ENCODE measurements around the gene SAMD11.
"Not testable (repeated sequence)": the region's sequence is repeated elsewhere in the genome, so short reads cannot be mapped to it uniquely, and the experiment has no call there.

Gene SAMD11

DNA sequence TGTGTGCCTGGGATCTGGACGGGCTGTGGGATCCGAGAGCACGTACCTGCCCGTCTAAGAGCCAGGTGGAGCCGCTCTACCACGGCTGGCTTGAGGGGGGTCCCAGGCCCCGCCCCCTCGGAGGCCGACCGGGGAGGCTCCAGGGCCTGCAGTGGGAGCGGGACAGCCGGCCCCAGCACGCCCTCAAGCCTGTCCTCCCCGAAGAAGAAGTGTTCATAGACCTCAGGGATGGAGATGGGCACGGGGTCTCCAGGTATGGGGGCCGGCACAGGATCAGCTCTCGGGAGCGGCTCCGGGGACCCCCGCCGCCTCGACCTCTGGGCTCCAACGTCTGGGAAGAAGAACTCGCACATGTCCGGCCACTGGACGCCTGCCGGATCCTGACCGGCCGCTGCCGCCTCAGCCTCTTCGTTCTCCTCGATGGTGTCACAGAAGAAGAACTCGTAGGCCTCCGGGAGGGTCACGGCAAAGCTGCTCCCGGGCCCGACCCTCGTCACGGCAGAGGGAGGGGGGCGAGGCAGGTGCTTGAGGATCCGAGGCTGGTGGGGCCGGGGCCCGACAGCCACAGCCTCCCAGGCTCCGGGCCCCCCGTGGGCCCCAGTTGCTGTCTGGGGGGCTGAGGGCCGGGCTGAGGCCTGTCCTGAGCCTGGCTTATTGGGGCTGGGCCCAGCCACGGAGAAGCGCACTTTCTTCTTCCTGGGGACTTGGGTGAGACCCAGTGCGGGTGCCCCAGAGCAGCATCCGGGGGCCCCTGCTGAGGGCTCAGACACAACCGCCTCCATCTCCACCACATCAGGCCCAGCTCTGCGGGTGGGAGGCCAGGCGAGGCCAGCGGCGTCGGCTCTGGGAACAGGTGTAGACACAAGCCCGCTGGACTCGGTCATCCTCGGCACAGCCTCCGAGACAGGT is 55.4 kb downstream of the SAMD11 start:
- DNase-seq (ENCODE audit: low spot score): no peak

GRCh38 chr1:979744-980072 is 56.0 kb downstream of the SAMD11 start:
- no peak for DNase-seq (ENCODE audit: low spot score)

DNA sequence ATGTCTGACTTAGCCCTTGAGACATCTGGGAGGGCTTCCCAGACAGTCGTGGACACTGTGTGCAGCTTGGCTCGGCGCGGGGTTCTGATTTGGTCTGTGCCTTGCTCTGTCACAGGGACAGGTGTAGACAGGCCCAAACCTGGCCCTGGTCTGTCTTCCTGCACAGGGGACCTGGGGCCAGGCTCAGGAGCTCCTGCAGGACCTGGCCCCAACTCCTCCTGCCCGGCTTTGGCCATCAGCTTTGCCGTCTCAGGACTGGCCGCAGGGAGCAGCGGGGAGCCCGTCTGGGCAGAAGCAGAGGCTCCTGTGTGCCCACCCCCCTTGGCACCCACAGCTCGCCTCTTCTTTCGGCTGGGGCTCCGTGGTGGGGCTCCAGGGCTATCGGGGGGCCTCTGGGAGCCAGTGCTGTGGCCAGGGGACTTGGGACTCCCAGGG is 56.4 kb downstream of the SAMD11 start:
- DNase-seq (ENCODE audit: low spot score): no peak

- DNase-seq (ENCODE audit: low spot score): no peak
These were observed 57.1 kb downstream of the SAMD11 start for GRCh38 chr1:980602-981395.

GRCh38 chr1:981491-981954 is 57.8 kb downstream of the SAMD11 start:
- DNase-seq (ENCODE audit: low spot score): no peak

DNA sequence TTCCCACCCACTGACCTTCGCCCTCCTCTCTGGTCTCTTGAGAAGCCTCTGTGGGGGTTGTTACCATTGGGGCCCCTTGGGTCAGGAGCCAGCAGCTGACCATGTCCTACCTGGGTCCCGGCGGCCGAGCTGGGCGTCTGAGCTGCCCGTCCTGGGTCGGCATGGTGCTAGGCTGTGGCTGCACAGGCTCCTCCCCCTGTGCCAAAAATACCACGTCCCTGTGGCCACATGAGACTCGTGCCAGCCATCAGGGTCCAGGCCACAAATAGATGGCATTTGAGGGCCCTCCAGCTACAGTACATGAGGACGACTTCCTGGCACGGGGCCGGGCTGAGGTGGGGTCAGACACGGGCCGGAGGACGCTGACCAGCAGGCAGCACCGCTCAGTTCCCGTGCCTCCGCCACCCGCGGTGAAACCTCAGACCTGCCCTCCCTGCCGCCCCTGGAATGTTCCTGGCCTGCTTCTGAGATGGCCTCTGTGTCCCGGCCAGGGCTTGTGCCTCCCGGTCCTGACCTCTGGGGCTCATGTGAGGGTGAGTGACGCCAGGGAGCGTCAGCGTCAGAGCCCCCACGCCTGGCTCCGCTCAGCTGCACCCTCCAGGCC is 58.3 kb downstream of the SAMD11 start, which contains the start of gene PERM1:
TSS of gene PERM1 (minus strand) at position 139 of the 604 bp plus-strand sequence. CDS start 1,064 bp downstream, outside the sequence.
- DNase-seq (ENCODE audit: low spot score): no peak

DNA sequence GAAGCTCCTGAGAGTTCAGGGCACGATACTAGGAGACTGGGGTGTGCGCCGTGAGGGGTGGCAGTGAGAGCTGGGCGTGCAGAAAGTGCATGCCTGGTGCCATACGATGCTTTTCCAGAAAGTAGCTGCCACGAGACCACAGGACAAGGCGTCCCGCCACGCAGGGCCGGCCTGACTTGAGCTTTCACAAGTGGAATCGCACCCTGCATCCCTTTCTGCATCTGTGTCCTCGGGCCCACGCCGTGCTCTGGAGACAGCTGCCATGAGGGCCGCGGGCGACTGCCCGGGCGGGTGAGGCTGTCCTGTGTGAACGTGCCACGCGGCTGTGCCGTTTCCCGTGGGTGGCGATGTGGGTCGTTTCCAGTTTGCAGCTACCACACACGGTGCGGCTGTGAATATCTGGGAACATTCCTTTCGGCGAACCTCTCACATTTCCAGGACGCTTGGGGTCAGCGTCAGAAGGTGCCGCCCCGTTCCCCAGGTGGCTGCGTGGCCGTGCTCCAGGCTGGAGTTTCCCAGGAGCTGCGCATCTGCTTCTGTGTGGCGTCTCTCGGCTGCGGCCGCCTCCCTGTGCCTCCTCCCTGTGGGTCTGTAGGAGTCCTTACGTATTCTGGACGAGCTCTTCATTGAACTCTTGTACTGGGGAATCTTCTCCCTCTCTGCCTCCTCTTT is 59.2 kb downstream of the SAMD11 start:
- DNase-seq (ENCODE audit: low spot score): no peak

DNA sequence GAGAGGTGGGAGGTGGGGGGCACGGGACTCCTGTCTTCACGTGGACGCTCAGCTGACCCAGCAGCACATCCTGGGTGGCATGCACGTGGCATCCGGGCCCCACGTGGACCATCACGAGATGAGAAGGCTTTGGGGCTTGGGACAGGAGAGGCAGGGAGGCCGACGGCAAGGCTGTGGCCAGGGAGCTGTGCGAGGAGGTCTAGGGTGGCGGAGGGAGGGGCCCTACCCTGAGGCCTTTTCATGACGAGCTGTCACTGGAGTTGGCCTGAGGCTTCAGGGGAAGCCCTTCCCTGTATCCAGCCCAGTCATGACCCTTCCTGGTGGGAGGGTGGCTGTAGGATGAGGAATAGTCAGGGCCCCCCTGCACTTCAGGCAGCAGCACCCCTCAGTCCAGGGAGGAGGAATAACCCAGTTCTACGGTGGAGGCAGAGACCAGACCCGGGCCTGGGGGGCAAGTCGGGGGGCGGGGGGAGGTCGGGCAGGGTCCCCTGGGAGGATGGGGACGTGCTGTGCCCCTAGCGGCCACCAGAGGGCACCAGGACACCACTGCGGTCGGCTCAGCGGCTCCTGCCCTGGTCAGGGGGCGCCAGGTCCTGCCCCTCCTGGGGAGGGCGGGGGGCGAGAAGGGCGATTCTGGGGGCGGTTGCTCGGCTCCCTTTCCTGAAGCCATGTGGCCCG is 60.2 kb downstream of the SAMD11 start:
- peak; percentile 33 for DNase-seq (ENCODE audit: low spot score)

GRCh38 chr1:984476-984814 is 60.7 kb downstream of the SAMD11 start:
- no peak for DNase-seq (ENCODE audit: low spot score)

DNA sequence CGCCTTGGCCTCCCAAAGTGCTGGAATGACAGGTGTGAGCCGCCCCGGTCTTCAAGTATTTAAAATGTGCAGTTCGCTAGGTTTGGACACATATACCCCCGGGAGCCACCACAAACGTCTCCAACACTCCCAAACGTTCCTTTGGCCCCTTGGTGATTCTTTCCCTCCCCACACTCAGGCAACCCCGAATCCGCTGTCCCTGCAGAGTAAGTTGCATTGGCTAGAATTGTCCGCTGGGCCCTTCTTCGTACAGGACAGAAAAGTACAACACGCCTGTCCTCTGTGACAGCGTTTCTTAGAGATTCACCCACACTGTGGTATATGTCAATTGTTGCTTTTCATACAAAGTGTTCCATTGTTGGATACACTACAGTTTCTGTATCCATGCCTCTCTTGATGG is 61.4 kb downstream of the SAMD11 start:
- no peak for DNase-seq (ENCODE audit: low spot score)

GRCh38 chr1:988061-988460 is 64.3 kb downstream of the SAMD11 start:
- DNase-seq (ENCODE audit: low spot score): not testable (repeated sequence)

- not testable (repeated sequence) for DNase-seq (ENCODE audit: low spot score)
These were observed 67.6 kb downstream of the SAMD11 start for GRCh38 chr1:991275-991674.

DNA sequence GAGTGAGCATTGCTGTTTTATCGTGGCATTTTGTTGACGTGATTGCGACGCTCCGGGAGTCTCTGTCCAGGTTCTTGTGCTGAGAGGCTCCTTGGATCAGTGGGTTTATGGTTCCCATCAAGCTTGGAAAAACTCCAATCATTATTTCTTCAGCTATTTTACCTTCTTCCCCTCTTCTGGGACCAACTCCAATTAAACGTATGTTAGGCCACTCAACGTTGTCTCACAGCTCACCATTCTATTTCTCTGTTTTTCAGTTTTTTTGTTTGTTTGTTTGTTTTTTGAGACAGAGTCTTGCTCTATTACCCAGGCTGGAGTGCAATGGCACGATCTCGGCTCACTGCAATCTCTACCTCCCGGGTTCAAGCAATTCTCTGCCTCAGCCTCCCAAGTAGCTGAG is 68.2 kb downstream of the SAMD11 start:
- DNase-seq (ENCODE audit: low spot score): no peak

DNA sequence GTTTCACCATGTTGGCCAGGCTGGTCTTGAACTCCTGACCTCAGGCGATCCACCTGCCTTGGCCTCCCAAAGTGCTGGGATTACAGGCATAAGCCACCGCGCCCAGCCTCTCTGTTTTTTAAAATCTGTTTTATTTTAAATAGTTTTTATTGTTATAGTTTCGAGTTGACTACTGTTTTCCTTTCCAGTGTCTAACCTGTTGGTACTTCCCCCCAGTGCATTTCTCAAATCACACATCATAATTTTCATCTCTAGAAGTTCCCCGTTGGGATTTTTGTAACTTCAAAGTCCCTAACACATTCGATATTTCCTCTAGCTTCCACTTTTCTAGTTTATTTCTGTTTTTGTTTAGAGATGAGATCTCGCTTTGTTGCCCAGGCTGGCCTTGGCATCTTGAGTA is 68.6 kb downstream of the SAMD11 start:
- DNase-seq (ENCODE audit: low spot score): no peak

DNA sequence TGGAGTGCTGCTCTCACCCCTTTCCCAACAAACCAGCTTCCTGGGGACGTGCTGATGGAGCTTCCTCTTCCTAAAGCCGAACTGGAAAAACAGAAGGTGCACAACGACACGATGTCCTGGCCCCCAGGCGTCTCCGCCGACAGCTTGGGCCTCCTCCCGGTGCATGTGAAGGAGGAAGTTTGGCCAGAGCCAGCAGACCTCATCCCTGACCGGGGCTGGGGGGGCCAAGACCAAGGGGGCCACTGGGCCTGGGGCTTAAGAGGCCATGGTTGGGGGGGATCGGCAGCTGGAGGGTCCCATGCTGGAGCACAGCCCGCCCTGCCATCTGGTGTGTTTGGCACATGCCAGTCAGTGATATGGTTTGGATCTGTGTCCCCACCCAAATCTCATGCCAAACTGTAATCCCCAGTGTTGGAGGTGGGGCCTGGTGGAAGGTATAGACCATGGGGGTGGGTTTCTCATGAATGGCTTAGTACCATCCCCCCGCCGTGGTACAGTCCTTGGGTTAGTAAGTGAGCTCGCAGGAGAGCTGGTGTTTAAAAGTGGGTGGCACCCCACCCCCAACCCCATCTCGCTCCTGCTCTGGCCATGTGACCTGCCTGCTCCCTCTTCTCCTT is 69.8 kb downstream of the SAMD11 start:
- DNase-seq (ENCODE audit: low spot score): no peak
